DOHH2 (cell line): ENCODE data around the gene DCST1.

Experiments used
- EZH2phosphoT487 ChIP-seq: fragments of 200-600 bp; sonication (generic); IDR thresholded peaks from 2 replicates; pipeline ENCODE4 v1.6.1; 2017; ENCODE audit warnings: borderline replicate concordance, mild to moderate bottlenecking, antibody characterized with exemption, low read length, moderate library complexity, mixed read lengths
- TF ChIP-seq, protein P1 (sequence below): fragments of 200-600 bp; sonication (generic); IDR thresholded peaks from one replicate; pipeline ENCODE4 v1.5.1; 2014; ENCODE audit warnings: antibody characterized with exemption, mild to moderate bottlenecking, low read depth, low read length; ENCODE audit not compliant: poor library complexity, severe bottlenecking

DNA sequence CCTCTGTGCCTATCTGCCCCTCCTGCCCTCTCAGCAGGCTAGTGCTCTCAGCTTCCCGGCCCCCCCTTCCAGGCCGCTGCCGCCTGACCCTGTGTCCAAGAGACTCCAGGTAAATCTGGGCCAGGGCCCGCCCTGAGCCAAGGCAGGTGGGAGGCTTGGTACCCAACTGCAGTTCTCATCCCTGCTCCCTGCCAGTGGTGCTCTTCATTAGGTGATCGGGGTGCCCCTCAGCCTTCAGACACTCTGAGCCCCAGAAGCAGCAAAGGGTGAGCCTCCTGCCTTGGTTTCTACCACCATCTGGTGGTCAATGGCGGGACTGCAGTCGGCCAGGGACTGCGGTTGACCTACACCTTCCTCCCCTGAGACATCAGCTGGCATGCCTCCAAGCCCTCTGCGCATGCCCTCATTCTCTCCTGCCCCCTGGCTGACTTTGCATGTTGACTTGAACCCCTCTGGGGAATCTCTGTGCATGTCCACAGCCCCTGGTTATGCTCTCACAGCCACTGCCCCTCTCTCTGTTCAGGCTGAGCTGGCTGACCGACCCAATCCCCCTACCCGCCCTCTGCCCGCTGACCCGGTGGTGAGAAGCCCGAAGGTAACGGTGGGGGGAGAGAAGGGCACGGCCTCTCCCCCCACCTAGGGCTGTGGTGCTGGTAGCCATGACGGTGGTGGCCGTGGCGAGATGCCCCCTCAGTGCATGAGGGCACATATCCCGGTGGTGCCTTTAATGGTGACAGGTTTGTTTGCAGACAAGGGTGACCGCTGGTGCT, 27.9 kb downstream of the DCST1 start:
- no peak for TF ChIP-seq EZH2phosphoT487
- TF ChIP-seq, protein P1, sequence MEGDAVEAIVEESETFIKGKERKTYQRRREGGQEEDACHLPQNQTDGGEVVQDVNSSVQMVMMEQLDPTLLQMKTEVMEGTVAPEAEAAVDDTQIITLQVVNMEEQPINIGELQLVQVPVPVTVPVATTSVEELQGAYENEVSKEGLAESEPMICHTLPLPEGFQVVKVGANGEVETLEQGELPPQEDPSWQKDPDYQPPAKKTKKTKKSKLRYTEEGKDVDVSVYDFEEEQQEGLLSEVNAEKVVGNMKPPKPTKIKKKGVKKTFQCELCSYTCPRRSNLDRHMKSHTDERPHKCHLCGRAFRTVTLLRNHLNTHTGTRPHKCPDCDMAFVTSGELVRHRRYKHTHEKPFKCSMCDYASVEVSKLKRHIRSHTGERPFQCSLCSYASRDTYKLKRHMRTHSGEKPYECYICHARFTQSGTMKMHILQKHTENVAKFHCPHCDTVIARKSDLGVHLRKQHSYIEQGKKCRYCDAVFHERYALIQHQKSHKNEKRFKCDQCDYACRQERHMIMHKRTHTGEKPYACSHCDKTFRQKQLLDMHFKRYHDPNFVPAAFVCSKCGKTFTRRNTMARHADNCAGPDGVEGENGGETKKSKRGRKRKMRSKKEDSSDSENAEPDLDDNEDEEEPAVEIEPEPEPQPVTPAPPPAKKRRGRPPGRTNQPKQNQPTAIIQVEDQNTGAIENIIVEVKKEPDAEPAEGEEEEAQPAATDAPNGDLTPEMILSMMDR, result peak; percentile 96
